Measurements from ENCODE around the gene CLDND1.

Gene CLDND1

GRCh38 chr3:98536456-98537017 is 13.8 kb upstream of the CLDND1 start:
- Mint-ChIP-seq H3K4me3 (peak overlapping the region; percentile 54), H3K27ac (peak overlapping the region; percentile 88), H3K36me3 (ENCODE audit: low read depth) (peaks cover 8% of the 10 kb centered on the region), H3K9me3 (no peaks in the 10 kb centered on the region), H3K4me1 (peaks cover 55% of the 10 kb centered on the region), H3K27me3 (no peaks in the 10 kb centered on the region)
- no peak for DNase-seq
- peak; percentile 87 for ATAC-seq

DNA sequence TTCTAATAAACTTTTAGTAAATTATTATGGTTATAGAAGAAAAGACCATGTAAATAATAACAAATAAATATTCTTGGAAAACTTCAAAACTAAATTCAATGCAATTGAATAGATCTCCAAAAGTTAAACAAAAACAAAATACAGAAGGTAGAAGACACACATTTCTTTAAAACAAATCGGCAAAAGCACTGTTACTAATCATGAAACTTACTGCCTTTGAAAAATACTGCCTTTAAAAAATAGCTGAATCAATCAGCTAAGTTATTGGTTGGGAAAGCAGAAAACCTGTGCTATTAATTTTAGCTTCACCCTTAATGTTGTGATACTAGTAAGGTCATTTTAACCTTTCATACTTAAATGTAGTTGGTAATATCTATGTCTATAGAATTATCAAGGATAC is 12.0 kb upstream of the CLDND1 start:
- Mint-ChIP-seq H3K4me3 (peak overlapping the region; percentile 30), H3K27me3 (no peaks in the 10 kb centered on the region), H3K36me3 (ENCODE audit: low read depth) (peaks cover 10% of the 10 kb centered on the region)

GRCh38 chr3:98534168-98534567 is 11.5 kb upstream of the CLDND1 start:
- no peak for ATAC-seq
- Mint-ChIP-seq H3K4me3 (peak overlapping the region; percentile 62), H3K4me1 (peaks cover 49% of the 10 kb centered on the region), H3K9me3 (no peaks in the 10 kb centered on the region), H3K36me3 (ENCODE audit: low read depth) (peaks cover 10% of the 10 kb centered on the region), H3K27me3 (no peaks in the 10 kb centered on the region), H3K27ac (no peak overlapping the region)
- DNase-seq = no peak

More for the DNA sequence above, 12.0 kb upstream of the CLDND1 start:
- no peak for DNase-seq
- peaks cover 53% of the 10 kb centered on the region for H3K4me1 Mint-ChIP-seq
- no peak for ATAC-seq
- no peaks in the 10 kb centered on the region for H3K9me3 Mint-ChIP-seq
- H3K27ac Mint-ChIP-seq = no peak overlapping the region

- DNase-seq = no peak
Observed at GRCh38 chr3:98532709-98533571, 10.2 kb upstream of the CLDND1 start.

DNA sequence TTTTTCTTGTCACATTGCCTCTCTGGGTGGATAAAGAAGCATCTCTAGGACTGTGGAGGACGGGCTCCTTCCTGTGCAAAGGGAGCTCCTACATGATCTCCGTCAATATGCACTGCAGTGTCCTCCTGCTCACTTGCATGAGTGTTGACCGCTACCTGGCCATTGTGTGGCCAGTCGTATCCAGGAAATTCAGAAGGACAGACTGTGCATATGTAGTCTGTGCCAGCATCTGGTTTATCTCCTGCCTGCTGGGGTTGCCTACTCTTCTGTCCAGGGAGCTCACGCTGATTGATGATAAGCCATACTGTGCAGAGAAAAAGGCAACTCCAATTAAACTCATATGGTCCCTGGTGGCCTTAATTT is 9.6 kb upstream of the CLDND1 start:
- Mint-ChIP-seq H3K36me3 (ENCODE audit: low read depth) (peaks cover 7% of the 10 kb centered on the region), H3K27me3 (no peaks in the 10 kb centered on the region), H3K27ac (no peak overlapping the region), H3K4me1 (peaks cover 37% of the 10 kb centered on the region), H3K9me3 (no peaks in the 10 kb centered on the region), H3K4me3 (peak overlapping the region; percentile 62)
- no peak for DNase-seq
- no peak for ATAC-seq

More at GRCh38 chr3:98532709-98533571, 10.2 kb upstream of the CLDND1 start:
- no peak for ATAC-seq
- Mint-ChIP-seq H3K4me3 (peak overlapping the region; percentile 62), H3K27me3 (no peaks in the 10 kb centered on the region), H3K4me1 (peaks cover 38% of the 10 kb centered on the region), H3K36me3 (ENCODE audit: low read depth) (peaks cover 7% of the 10 kb centered on the region), H3K27ac (no peak overlapping the region), H3K9me3 (no peaks in the 10 kb centered on the region)

DNA sequence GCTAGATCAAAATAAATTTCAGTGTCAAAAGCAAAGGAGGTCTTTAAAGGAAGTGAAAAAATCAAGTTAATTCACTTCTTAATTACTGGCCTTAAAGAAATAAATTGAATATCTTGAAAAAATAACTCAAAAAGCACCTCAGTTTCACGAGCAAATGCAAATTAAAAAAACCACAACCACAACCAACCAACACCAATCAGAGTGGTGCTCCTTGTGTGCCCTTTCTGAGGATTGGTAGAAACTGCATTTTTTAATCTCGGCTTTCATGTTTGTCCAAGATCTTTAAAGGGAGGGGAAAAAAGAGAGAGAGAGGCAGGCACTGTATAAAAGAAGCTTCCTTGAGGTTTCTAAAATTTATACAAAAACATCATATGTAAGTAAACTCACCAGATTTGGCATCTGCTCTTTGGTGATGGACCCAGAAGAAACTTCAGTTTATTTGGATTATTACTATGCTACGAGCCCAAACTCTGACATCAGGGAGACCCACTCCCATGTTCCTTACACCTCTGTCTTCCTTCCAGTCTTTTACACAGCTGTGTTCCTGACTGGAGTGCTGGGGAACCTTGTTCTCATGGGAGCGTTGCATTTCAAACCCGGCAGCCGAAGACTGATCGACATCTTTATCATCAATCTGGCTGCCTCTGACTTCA is 9.0 kb upstream of the CLDND1 start, which contains the start of gene GPR15:
Gene GPR15, plus strand, starts transcription at position 357 of the 653 bp plus-strand sequence. Its CDS starts 56 bp downstream, at position 413.
- Mint-ChIP-seq H3K4me1 (peaks cover 35% of the 10 kb centered on the region), H3K4me3 (peak within 1 kb of the TSS; percentile 62), H3K36me3 (ENCODE audit: low read depth) (peaks cover 7% of the 10 kb centered on the region), H3K27ac (peak within 1 kb of the TSS; percentile 29), H3K27me3 (no peaks in the 10 kb centered on the region), H3K9me3 (no peaks in the 10 kb centered on the region)
- DNase-seq (no peak), ATAC-seq (no peak)

- Mint-ChIP-seq H3K9me3 (no peaks in the 10 kb centered on the region), H3K27ac (no peak overlapping the region), H3K27me3 (no peaks in the 10 kb centered on the region), H3K36me3 (ENCODE audit: low read depth) (peaks cover 7% of the 10 kb centered on the region), H3K4me3 (no peak overlapping the region), H3K4me1 (peaks cover 30% of the 10 kb centered on the region)
- ATAC-seq (no peak), DNase-seq (no peak)
Observed at GRCh38 chr3:98530676-98531075, 8.0 kb upstream of the CLDND1 start.

GRCh38 chr3:98529856-98530459 is 7.3 kb upstream of the CLDND1 start:
- ATAC-seq (no peak), DNase-seq (no peak)
- Mint-ChIP-seq H3K4me1 (peaks cover 36% of the 10 kb centered on the region), H3K9me3 (no peaks in the 10 kb centered on the region), H3K4me3 (peak overlapping the region; percentile 28), H3K27ac (no peak overlapping the region), H3K36me3 (ENCODE audit: low read depth) (peaks cover 7% of the 10 kb centered on the region), H3K27me3 (no peaks in the 10 kb centered on the region)

DNA sequence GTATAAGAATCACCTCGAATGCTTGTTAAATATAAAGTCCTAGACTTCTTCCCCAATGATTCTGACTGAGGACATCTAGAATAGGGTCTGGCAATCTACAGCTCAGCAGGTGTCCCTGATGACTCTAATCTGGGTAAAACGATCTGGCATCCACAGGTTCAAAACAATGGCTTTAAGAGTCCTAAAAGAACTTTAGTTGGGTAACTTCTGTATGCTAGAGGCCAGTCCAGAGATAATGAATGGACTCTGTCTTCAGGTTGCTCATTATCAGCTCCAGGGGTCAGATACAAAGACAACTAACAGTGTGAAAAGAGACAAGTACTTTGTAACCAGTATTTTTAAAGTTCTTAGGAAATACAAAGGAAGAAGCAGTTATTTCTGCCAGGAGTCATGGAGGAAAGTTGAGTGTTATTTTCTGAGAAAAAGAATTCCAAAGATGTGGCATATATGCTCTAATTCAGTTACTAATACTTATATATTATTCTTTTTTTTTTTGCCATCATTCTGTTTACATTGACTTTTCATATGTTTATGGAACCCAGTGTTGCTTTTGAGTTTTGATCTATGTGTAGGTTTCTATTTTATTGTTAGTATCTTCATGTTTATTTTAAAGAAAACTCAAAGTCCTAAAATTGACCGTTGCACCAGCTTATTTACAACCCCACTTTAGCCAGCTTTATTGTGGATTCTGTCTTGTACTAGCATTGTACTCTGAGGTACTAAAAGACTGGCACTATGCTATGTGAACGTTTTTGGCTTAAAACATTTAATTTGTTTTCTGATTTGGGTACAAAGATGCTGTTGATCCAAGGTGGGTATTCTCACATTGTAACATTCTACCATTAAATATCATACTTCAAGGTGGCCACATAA is 6.0 kb upstream of the CLDND1 start:
- Mint-ChIP-seq H3K27me3 (no peaks in the 10 kb centered on the region), H3K4me1 (peaks cover 41% of the 10 kb centered on the region), H3K4me3 (no peak overlapping the region), H3K36me3 (ENCODE audit: low read depth) (peaks cover 7% of the 10 kb centered on the region), H3K27ac (no peak overlapping the region), H3K9me3 (no peaks in the 10 kb centered on the region)
- ATAC-seq = no peak
- no peak for DNase-seq

GRCh38 chr3:98525494-98525893 is 2.8 kb upstream of the CLDND1 start:
- Mint-ChIP-seq H3K4me1 (peaks cover 43% of the 10 kb centered on the region), H3K27me3 (no peaks in the 10 kb centered on the region), H3K4me3 (no peak overlapping the region), H3K27ac (no peak overlapping the region), H3K9me3 (no peaks in the 10 kb centered on the region), H3K36me3 (ENCODE audit: low read depth) (peaks cover 17% of the 10 kb centered on the region)
- DNase-seq = no peak
- no peak for ATAC-seq

GRCh38 chr3:98521897-98522543 is 682 bp downstream of the CLDND1 start:
- Mint-ChIP-seq H3K4me3 (peak overlapping the region; percentile 97), H3K36me3 (ENCODE audit: low read depth) (peaks cover 45% of the 10 kb centered on the region), H3K27me3 (no peaks in the 10 kb centered on the region), H3K4me1 (peaks cover 67% of the 10 kb centered on the region), H3K9me3 (no peaks in the 10 kb centered on the region), H3K27ac (peak overlapping the region; percentile 93)
- ATAC-seq (peak; percentile 53), DNase-seq (peak; percentile 52)

DNA sequence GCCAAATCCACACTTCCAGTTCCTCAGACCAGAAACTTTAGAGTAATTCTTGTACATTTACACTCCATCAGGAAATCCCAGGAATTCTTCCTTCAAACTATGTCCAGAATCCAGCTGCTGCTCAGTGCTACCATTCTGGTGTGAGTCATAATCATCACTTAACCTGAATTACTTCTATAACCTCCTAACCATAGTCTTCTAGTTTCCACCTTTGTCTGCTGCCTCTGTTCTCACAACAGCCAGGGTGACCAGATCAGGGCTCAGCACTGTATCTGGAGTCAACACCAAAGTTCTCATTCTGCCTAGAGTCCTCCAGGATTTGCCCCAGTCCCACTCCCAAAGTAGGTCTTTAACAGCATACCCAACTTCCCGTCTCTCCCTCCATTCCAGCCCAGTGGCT is 3.4 kb downstream of the CLDND1 start:
- DNase-seq = no peak
- peak overlapping the region; percentile 59 for H3K27ac Mint-ChIP-seq
- no peaks in the 10 kb centered on the region for H3K9me3 Mint-ChIP-seq
- peaks cover 68% of the 10 kb centered on the region for H3K4me1 Mint-ChIP-seq
- ATAC-seq = no peak
- H3K36me3 Mint-ChIP-seq (ENCODE audit: low read depth) = peaks cover 67% of the 10 kb centered on the region
- H3K4me3 Mint-ChIP-seq = peak overlapping the region; percentile 97
- H3K27me3 Mint-ChIP-seq = no peaks in the 10 kb centered on the region

- no peaks in the 10 kb centered on the region for H3K27me3 Mint-ChIP-seq
- peaks cover 72% of the 10 kb centered on the region for H3K4me1 Mint-ChIP-seq
- no peak for ATAC-seq
- DNase-seq = no peak
- H3K4me3 Mint-ChIP-seq = peak overlapping the region; percentile 97
- peak overlapping the region; percentile 59 for H3K27ac Mint-ChIP-seq
- H3K36me3 Mint-ChIP-seq (ENCODE audit: low read depth) = peaks cover 71% of the 10 kb centered on the region
- no peaks in the 10 kb centered on the region for H3K9me3 Mint-ChIP-seq
Observed at GRCh38 chr3:98518816-98519215, 3.9 kb downstream of the CLDND1 start.

Data from activated naive CD8-positive, alpha-beta T cell treated with anti-CD3 and anti-CD28 coated beads, Interleukin-2, amount 50 U/mL, for 24 hours (primary cell).